HEK293T (cell line): Measurements from ENCODE around the gene TSPAN14.

ENCODE experiments used
- CTCF ChIA-PET: fragments of 350-600 bp; formaldehyde crosslinking; extraction: SDS; loops from one replicate; lab custom pipeline; 2021; ENCODE audit warnings: antibody characterized with exemption, inconsistent platforms; lab: Yijun Ruan, JAX
- POLR2A ChIA-PET: fragments of 350-600 bp; formaldehyde crosslinking; extraction: SDS; loops from one replicate; lab custom pipeline; 2020; ENCODE audit warnings: antibody characterized with exemption, inconsistent platforms; lab: Yijun Ruan, JAX
- DNase-seq: peaks from one replicate; pipeline ENCODE4 v3.0.0; 2012; ENCODE audit warnings: mixed read lengths; ENCODE audit errors: extremely low spot score
- ARNT ChIP-seq: fragments of 450-650 bp; IDR thresholded peaks from 2 replicates; pipeline ENCODE4 v1.6.1; 2017; ENCODE audit warnings: mild to moderate bottlenecking
- BHLHE40 ChIP-seq: fragments of 450-650 bp; IDR thresholded peaks from 2 replicates; pipeline ENCODE4 v1.6.1; 2016; ENCODE audit warnings: mild to moderate bottlenecking, moderate library complexity, borderline replicate concordance
- CTBP1 ChIP-seq: fragments of 450-650 bp; IDR thresholded peaks from 2 replicates; pipeline ENCODE4 v1.6.1; 2016; ENCODE audit warnings: borderline replicate concordance
- ELF4 ChIP-seq: fragments of 450-650 bp; IDR thresholded peaks from 2 replicates; pipeline ENCODE4 v1.6.1; 2017; ENCODE audit warnings: antibody characterized with exemption
- FOXA1 ChIP-seq: fragments of 450-650 bp; IDR thresholded peaks from 2 replicates; pipeline ENCODE4 v1.6.1; 2016; ENCODE audit warnings: mild to moderate bottlenecking
- FOXK2 ChIP-seq: fragments of 450-650 bp; IDR thresholded peaks from 2 replicates; pipeline ENCODE4 v1.6.1; 2016; ENCODE audit warnings: mild to moderate bottlenecking
- FOXM1 ChIP-seq: fragments of 450-650 bp; IDR thresholded peaks from 2 replicates; pipeline ENCODE4 v1.6.1; 2017; ENCODE audit warnings: mild to moderate bottlenecking, borderline replicate concordance
- HDGF ChIP-seq: fragments of 450-650 bp; IDR thresholded peaks from 2 replicates; pipeline ENCODE4 v1.6.1; 2017; ENCODE audit warnings: antibody characterized with exemption, borderline replicate concordance
- L3MBTL2 ChIP-seq: fragments of 450-650 bp; conservative IDR thresholded peaks from 2 replicates; pipeline ENCODE4 v1.6.1; 2016; ENCODE audit warnings: mild to moderate bottlenecking
- LEF1 ChIP-seq: fragments of 450-650 bp; IDR thresholded peaks from 2 replicates; pipeline ENCODE4 v1.6.1; 2017; ENCODE audit warnings: mild to moderate bottlenecking, borderline replicate concordance
- NFRKB ChIP-seq: fragments of 450-650 bp; IDR thresholded peaks from 2 replicates; pipeline ENCODE4 v1.6.1; 2016; ENCODE audit warnings: mild to moderate bottlenecking, moderate library complexity
- SP1 ChIP-seq: fragments of 450-650 bp; IDR thresholded peaks from 2 replicates; pipeline ENCODE4 v1.6.1; 2017
- SUZ12 ChIP-seq: fragments of 450-650 bp; IDR thresholded peaks from 2 replicates; pipeline ENCODE4 v1.6.1; 2016; ENCODE audit warnings: mild to moderate bottlenecking
- TARDBP ChIP-seq: fragments of 450-650 bp; IDR thresholded peaks from 2 replicates; pipeline ENCODE4 v1.6.1; 2016
- ZNF384 ChIP-seq: fragments of 450-650 bp; IDR thresholded peaks from 2 replicates; pipeline ENCODE4 v1.6.1; 2016
- TF ChIP-seq, protein P1 (sequence below): fragments of 450-650 bp; IDR thresholded peaks from 2 replicates; pipeline ENCODE4 v1.6.1; 2016

The TSPAN14 gene

DNA sequence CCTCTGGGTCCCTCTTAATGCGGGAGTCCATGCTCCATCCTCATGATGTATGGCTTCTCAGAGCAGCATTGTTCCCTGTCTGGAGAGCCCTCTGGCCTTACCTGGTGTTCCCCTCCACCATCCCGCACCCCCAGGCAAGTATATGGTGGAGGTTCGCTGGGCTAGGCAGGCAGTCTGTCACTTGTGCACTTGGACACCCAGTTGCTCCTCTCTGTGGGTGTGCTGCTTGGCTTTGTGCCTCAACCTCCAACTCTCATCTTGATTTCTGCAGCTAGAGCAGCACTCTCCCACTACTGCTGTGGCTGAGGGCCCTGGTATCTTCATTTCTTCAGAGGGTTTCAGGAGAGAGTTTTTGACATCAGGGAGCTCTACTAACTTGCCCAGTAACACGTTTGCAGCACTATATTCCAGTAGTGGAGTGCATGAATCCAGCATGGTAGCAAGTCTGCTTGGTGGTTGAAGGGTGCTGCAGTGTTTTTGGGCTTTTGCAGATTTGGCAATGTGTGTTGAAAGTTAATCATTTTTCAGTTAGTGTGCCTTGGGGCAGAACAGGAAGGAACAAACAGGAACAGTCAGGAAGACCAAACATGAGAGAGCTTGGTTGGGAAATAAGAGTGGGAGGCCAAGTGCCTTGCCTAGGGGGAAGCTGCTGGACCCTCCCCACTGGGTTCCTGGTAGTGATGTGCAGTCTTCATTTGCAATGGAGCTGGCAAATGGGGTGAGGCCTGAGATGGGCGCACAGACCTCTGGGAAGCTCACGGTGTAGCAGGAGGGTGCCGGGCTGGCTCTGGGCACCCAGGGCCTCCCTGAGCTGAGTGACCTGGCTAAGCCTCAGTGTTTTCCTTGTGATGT is 37.4 kb downstream of the TSPAN14 start:
- no peak for DNase-seq
- ChIA-PET CTCF (no interaction called here), POLR2A (no interaction called here)
- no peak for TF ChIP-seq ARNT
- TF ChIP-seq, protein P1, sequence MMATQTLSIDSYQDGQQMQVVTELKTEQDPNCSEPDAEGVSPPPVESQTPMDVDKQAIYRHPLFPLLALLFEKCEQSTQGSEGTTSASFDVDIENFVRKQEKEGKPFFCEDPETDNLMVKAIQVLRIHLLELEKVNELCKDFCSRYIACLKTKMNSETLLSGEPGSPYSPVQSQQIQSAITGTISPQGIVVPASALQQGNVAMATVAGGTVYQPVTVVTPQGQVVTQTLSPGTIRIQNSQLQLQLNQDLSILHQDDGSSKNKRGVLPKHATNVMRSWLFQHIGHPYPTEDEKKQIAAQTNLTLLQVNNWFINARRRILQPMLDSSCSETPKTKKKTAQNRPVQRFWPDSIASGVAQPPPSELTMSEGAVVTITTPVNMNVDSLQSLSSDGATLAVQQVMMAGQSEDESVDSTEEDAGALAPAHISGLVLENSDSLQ = no peak
- no peak for TF ChIP-seq CTBP1
- TF ChIP-seq FOXA1 = no peak
- TF ChIP-seq FOXM1 = no peak
- TF ChIP-seq TARDBP = no peak
- no peak for TF ChIP-seq SUZ12
- TF ChIP-seq ZNF384 = no peak
- no peak for TF ChIP-seq FOXK2
- TF ChIP-seq LEF1 = no peak
- TF ChIP-seq SP1 = no peak
- TF ChIP-seq BHLHE40 = no peak
- no peak for TF ChIP-seq NFRKB
- TF ChIP-seq HDGF = no peak
- TF ChIP-seq L3MBTL2 = no peak

DNA sequence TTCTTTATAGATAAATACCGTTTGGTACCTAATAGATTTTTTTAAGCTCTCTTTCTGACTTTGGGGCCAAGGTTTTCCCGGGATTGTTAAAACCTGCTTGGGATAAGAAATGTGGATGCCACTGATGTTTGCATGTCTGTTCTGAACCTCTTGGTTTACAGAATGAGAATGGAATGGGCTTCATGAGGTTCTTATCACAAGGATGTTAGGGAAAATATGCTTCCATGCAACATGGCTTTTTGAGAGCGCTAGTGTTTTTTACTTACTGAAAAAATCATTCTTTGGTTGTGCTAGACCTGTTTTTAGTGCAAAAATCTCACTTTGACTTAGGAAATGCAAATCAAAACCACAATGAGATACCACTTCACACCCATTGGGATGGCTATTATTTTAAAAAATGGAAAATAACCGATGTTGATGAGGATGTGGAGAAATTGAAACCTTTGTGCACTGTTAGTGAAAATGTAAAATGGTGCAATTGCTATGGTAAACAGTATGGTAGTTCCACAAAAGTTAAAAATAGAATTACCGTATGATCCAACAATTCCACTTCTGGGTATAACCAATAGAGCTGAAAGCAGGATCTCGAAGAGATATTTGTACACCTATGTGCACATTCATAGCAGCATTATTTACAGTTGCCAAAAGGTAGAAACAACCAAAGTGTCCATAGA is 38.9 kb downstream of the TSPAN14 start:
- TF ChIP-seq LEF1 = no peak
- TF ChIP-seq SUZ12 = no peak
- TF ChIP-seq ARNT = no peak
- TF ChIP-seq HDGF = no peak
- TF ChIP-seq NFRKB = no peak
- TF ChIP-seq ELF4 = no peak
- TF ChIP-seq CTBP1 = no peak
- no peak for TF ChIP-seq L3MBTL2
- no peak for TF ChIP-seq FOXA1
- no peak for TF ChIP-seq FOXK2
- TF ChIP-seq TARDBP = no peak
- TF ChIP-seq, protein P1 = no peak
- no peak for TF ChIP-seq SP1
- TF ChIP-seq BHLHE40 = no peak
- TF ChIP-seq FOXM1 = no peak
- TF ChIP-seq ZNF384 = no peak
- ChIA-PET POLR2A (no interaction called here), CTCF (interaction anchor here (1.1 kb wide), 1 partner anchor 13 kb away, joined by 3 read pairs; no protein-coding TSS in a partner anchor)
- no peak for DNase-seq

DNA sequence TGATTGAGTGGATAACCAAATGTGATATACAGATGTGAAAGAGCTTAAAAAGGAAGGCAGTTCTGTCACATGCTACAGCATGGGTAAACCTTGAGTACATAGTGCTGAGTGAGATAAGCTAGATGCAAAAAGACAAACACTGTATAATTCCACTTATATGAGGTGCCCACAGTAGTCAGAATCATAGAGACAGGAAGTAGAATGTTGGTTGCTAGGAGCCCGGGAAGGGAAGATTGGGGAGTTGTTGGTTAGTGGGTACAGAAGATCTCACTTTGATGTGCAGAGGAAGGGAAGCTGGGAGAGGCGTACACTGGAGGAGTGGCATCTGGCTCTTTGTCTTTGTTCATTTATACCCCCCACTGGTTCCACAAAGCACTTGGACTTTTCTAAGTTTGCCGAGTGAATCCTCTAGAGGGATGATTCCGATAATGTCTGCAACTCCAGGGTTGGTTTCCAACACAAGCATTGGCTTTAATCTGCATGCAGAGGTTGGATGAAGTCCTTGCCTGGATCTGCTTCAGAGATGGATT is 39.5 kb downstream of the TSPAN14 start:
- ChIA-PET CTCF (interaction anchor here (1.1 kb wide), 1 partner anchor 12 kb away, joined by 3 read pairs; no protein-coding TSS in a partner anchor), POLR2A (no interaction called here)
- TF ChIP-seq LEF1 (no peak), L3MBTL2 (no peak), FOXA1 (no peak), CTBP1 (no peak), NFRKB (no peak), SP1 (no peak), ARNT (no peak), TARDBP (no peak), BHLHE40 (no peak), FOXK2 (no peak), ELF4 (no peak), SUZ12 (no peak)
- TF ChIP-seq, protein P1 = no peak
- no peak for DNase-seq

DNA sequence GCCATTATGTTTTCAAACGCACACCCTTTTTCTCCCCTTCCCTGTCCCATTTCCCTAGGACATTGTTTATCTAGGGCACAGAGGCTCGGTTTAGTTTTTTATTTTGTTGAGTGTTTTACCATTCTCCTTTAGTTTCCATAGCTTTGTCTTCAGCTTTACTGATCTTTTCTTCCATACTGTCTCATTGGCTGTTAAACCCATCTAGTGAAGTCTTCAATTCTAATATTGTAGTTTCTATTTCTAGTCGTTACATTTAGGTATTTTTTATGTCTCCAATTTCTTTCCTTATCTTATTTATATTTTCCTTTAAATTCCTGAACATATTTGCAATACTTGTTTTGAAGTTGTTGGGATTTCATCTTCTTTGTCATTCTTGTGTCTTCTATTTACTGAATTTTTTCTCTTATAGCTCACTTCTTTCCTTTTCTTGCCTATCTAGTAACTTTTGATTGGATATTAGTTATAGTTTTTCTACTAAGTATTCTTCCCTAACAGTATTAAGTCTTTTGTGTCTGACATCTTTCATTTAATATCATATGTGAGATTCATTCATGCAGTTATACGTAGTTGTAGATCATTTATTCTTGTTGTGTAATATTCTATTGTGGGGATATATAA is 42.6 kb downstream of the TSPAN14 start:
- TF ChIP-seq FOXK2 = no peak
- no peak for TF ChIP-seq ELF4
- TF ChIP-seq FOXA1 = no peak
- TF ChIP-seq ZNF384 = no peak
- TF ChIP-seq ARNT = no peak
- TF ChIP-seq NFRKB = no peak
- no peak for TF ChIP-seq L3MBTL2
- no peak for TF ChIP-seq HDGF
- TF ChIP-seq FOXM1 = no peak
- no peak for TF ChIP-seq LEF1
- no peak for TF ChIP-seq TARDBP
- POLR2A ChIA-PET = no interaction called here
- CTCF ChIA-PET = interaction anchor here (2.3 kb wide), 1 partner anchor 9 kb away, joined by 11 read pairs; no protein-coding TSS in a partner anchor
- DNase-seq = no peak
